IPS-18a (cell line): Measurements from ENCODE around the gene CDH23.
A peak's percentile ranks its signal among the peaks of the same experiment; 100 is the strongest.

ENCODE experiments used
- H3K27ac ChIP-seq: one replicate; pipeline ENCODE4 v1.5.1; 2013; ENCODE audit warnings: low read length
- H3K27me3 ChIP-seq: one replicate; pipeline ENCODE4 v1.6.1; 2013; ENCODE audit warnings: mild to moderate bottlenecking, low read length; ENCODE audit not compliant: control insufficient read depth, insufficient read depth
- H3K36me3 ChIP-seq: one replicate; pipeline ENCODE4 v1.6.1; 2013; ENCODE audit warnings: low read depth, low read length; ENCODE audit not compliant: control insufficient read depth
- H3K4me1 ChIP-seq: one replicate; pipeline ENCODE4 v1.6.1; 2013; ENCODE audit warnings: low read depth, low read length; ENCODE audit not compliant: control insufficient read depth
- H3K4me3 ChIP-seq: one replicate; pipeline ENCODE4 v1.5.1; 2013; ENCODE audit warnings: low read length
- H3K9ac ChIP-seq: one replicate; pipeline ENCODE4 v1.6.1; 2013; ENCODE audit warnings: mild to moderate bottlenecking, low read length, moderate library complexity
- H3K9me3 ChIP-seq: one replicate; pipeline ENCODE4 v1.6.1; 2013; ENCODE audit warnings: low read depth, low read length; ENCODE audit not compliant: control insufficient read depth

CDH23 gene

DNA sequence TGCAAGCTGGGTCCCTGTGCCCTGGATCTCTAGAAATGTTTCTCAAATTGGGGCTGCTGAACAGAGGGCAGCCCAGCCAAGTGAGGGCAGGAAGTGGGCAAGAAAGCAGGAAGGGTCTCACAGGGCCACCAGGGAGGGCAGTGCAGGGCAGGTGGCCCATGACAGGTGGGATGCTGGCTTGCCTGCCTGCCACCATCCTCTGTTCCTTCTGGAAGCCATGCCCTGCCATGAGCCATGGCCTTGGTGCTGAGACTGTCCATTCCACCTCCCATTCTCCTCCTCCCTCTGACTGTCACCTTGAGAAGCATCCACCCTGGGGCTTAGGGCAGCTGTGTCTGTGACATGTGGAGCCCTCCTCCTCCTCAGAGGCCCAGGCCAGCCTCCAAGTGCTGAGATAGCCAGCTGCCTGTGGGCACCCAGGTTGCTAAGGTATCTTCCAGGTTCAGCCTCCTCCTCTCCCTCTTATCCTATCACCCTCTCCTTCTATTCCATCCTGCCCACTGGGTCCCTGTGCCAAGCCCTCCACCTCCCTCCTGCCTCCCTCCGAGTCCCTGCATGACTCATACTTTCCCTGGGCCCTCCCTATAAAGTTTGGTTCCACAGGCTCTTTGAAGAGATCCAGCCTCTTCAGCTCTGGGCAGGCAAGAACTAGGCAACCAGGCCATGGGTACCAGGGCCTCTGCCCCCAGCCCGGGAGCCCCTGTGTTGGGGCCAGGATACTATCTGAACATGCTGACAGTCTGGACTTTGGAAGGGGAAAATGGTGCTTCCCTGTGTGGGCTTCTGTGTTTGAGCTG, 375.3 kb downstream of the CDH23 start:
- Histone ChIP-seq H3K4me1 (no peaks in the 10 kb centered on the region), H3K27ac (no peak overlapping the region), H3K27me3 (peaks cover 26% of the 10 kb centered on the region), H3K4me3 (no peak overlapping the region), H3K36me3 (no peaks in the 10 kb centered on the region), H3K9me3 (no peaks in the 10 kb centered on the region), H3K9ac (no peak overlapping the region)

DNA sequence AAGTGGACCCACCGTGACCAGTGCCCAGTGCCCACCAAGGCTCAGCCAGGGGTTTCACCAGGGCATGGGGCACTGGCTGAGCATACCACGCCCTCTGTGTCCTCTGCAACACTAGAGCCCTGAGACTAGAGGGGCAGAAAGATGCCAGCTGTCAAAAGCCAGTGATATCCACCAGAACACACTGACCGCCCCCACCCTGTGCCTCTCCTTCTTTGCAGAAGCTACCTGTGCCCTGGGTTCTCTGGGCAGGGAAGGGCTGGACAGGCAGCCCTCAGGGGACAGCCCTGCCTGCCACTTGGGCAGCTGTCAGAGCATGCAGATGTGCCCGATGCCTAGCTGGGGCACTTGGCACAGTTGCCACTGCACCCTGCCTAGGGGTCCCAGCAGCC, 376.1 kb downstream of the CDH23 start:
- Histone ChIP-seq H3K4me3 (peak overlapping the region; percentile 50), H3K27ac (no peak overlapping the region), H3K27me3 (peaks cover 26% of the 10 kb centered on the region), H3K9ac (no peak overlapping the region), H3K36me3 (no peaks in the 10 kb centered on the region), H3K4me1 (no peaks in the 10 kb centered on the region), H3K9me3 (no peaks in the 10 kb centered on the region)

GRCh38 chr10:71773221-71773971, 376.7 kb downstream of the CDH23 start, which contains the start of gene VSIR:
VSIR (minus strand) TSS chr10:71773520; CDS start chr10:71773439, 81 bp downstream.
- H3K4me1 ChIP-seq = no peaks in the 10 kb centered on the region
- H3K9me3 ChIP-seq = no peaks in the 10 kb centered on the region
- peak within 1 kb of the TSS; percentile 50 for H3K4me3 ChIP-seq
- no peak within 1 kb of the TSS for H3K27ac ChIP-seq
- peaks cover 26% of the 10 kb centered on the region for H3K27me3 ChIP-seq
- H3K36me3 ChIP-seq = no peaks in the 10 kb centered on the region
- H3K9ac ChIP-seq = no peak within 1 kb of the TSS

GRCh38 chr10:71774916-71775702, 378.4 kb downstream of the CDH23 start:
- H3K9me3 ChIP-seq = no peaks in the 10 kb centered on the region
- H3K27me3 ChIP-seq = peaks cover 26% of the 10 kb centered on the region
- H3K4me1 ChIP-seq = no peaks in the 10 kb centered on the region
- H3K27ac ChIP-seq = no peak overlapping the region
- no peaks in the 10 kb centered on the region for H3K36me3 ChIP-seq
- H3K4me3 ChIP-seq = no peak overlapping the region
- no peak overlapping the region for H3K9ac ChIP-seq

GRCh38 chr10:71776481-71776925, 379.8 kb downstream of the CDH23 start:
- H3K4me3 ChIP-seq = no peak overlapping the region
- no peaks in the 10 kb centered on the region for H3K4me1 ChIP-seq
- no peak overlapping the region for H3K9ac ChIP-seq

DNA sequence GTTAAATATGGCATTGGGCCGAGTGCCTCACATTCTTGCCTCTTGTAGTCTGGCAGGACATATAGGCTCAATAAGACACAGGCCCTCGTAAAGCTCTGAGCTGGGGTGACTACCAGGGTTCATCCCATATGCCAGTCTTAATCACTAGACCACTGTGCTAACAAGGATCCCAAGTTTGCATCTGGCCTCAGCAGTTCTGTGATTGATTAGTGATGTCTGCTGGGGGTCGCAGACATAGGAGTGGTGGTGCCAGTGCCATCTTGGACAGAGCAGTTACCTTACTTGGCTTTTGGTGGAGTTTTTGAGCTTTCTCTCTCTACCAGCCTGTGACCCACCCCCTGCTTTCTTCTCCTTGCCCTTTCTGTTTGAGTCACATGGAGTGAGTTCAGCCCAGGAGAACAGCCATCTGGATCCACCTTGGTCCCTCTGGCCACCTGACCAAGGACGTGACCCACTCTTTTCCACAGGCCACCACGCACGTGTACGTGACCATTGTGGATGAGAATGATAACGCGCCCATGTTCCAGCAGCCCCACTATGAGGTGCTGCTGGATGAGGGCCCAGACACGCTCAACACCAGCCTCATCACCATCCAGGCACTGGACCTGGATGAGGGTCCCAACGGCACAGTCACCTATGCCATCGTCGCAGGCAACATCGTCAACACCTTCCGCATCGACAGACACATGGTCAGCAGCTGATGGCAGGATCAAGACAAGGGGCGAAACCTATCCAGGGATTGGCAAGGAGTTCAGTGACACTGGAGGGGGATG, 380.7 kb downstream of the CDH23 start:
- Histone ChIP-seq H3K27ac (no peak overlapping the region), H3K27me3 (peaks cover 20% of the 10 kb centered on the region), H3K36me3 (no peaks in the 10 kb centered on the region), H3K9ac (no peak overlapping the region), H3K9me3 (no peaks in the 10 kb centered on the region), H3K4me3 (no peak overlapping the region), H3K4me1 (no peaks in the 10 kb centered on the region)

More at GRCh38 chr10:71776481-71776925, 379.8 kb downstream of the CDH23 start:
- Histone ChIP-seq H3K9me3 (no peaks in the 10 kb centered on the region), H3K36me3 (no peaks in the 10 kb centered on the region), H3K27me3 (peaks cover 26% of the 10 kb centered on the region), H3K27ac (no peak overlapping the region)

- Histone ChIP-seq H3K27ac (no peak overlapping the region), H3K4me3 (no peak overlapping the region), H3K27me3 (peaks cover 12% of the 10 kb centered on the region), H3K36me3 (no peaks in the 10 kb centered on the region), H3K4me1 (no peaks in the 10 kb centered on the region), H3K9ac (no peak overlapping the region), H3K9me3 (no peaks in the 10 kb centered on the region)
Measured at GRCh38 chr10:71778071-71778825, 381.5 kb downstream of the CDH23 start.

- Histone ChIP-seq H3K27me3 (peaks cover 1% of the 10 kb centered on the region), H3K9ac (no peak overlapping the region), H3K4me1 (no peaks in the 10 kb centered on the region), H3K27ac (no peak overlapping the region), H3K4me3 (no peak overlapping the region), H3K9me3 (no peaks in the 10 kb centered on the region), H3K36me3 (no peaks in the 10 kb centered on the region)
Measured at GRCh38 chr10:71779641-71780040, 382.9 kb downstream of the CDH23 start.

DNA sequence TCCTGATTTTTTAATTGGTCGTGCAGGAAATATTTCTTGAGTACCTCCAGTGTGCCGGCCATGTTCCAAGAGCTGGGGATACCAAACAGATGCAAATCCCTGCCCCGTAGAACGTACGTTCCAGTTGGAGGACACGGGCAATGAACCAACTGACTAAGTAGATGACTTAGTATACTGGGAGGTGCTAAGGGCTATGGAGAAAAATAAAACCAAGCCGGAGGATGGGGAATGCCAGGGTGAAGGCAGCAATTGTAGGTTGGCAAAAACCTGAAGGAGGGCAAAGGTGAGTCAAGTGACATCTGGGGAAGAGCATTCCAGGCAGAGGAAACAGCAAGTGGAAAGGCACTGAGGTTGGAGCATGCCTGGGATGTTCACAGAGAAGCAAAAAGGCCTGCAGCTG, 383.4 kb downstream of the CDH23 start:
- H3K27ac ChIP-seq = no peak overlapping the region
- H3K27me3 ChIP-seq = no peaks in the 10 kb centered on the region
- H3K9ac ChIP-seq = no peak overlapping the region
- H3K9me3 ChIP-seq = no peaks in the 10 kb centered on the region
- H3K4me1 ChIP-seq = no peaks in the 10 kb centered on the region
- H3K4me3 ChIP-seq = no peak overlapping the region
- H3K36me3 ChIP-seq = no peaks in the 10 kb centered on the region

- H3K4me1 ChIP-seq = no peaks in the 10 kb centered on the region
- H3K36me3 ChIP-seq = no peaks in the 10 kb centered on the region
- no peaks in the 10 kb centered on the region for H3K27me3 ChIP-seq
- no peak overlapping the region for H3K27ac ChIP-seq
- H3K9ac ChIP-seq = no peak overlapping the region
- no peaks in the 10 kb centered on the region for H3K9me3 ChIP-seq
- no peak overlapping the region for H3K4me3 ChIP-seq
Measured at GRCh38 chr10:71780719-71781118, 384.0 kb downstream of the CDH23 start.
